ENCODE results near the gene BPIFB4. TPM values are rescaled to one million over a fixed set of nuclear protein-coding genes. Genes with fewer than 3 reads are reported as not detected.

BPIFB4 gene
- total and polyA plus RNA-seq, 9 of the 15 experiments (the other 6 are each of a cell fraction or from before 2014, with no cell fraction given), result not detected

GRCh38 chr20:33074675-33075074 lies 4.8 kb upstream of the BPIFB4 start:
- intact Hi-C loops (cut with micrococcal nuclease), result no loop called here
- WGBS (ENCODE audit: insufficient coverage, low coverage, missing lambda C conversion rate), result 0% methylated on average over 1 of the region's 2 CpGs
- Histone ChIP-seq H3K4me2 (ENCODE audit: insufficient read depth, low read length) (no peak overlapping the region), H3K9me1 (ENCODE audit: control insufficient read depth, insufficient read depth, low read length) (no peaks in the 10 kb centered on the region), H3K36me3 (ENCODE audit: control insufficient read depth, insufficient read depth, low read length) (no peaks in the 10 kb centered on the region), H3K9ac (ENCODE audit: insufficient read depth in 1 of 2, low read depth in 2 of 2, low read length in 2 of 2) (no peak overlapping the region), H3K27ac (ENCODE audit: extremely low read depth, low read depth, low read length) (no peak overlapping the region), H2AFZ (ENCODE audit: low read depth, low read length) (no peak overlapping the region), H3K4me3 (no peak overlapping the region), H4K20me1 (replicated peaks; ENCODE audit: control insufficient read depth, insufficient read depth, low read length) (no peaks in the 10 kb centered on the region), H3K9me3 (replicated peaks; ENCODE audit: control insufficient read depth, insufficient read depth, low read depth, low read length) (no peaks in the 10 kb centered on the region), H3K4me1 (replicated peaks in 1 of 2; ENCODE audit: control insufficient read depth in 2 of 2, insufficient read depth in 2 of 2, low read length in 2 of 2) (no peaks in the 10 kb centered on the region), H3K79me2 (ENCODE audit: control insufficient read depth, insufficient read depth, low read length) (no peaks in the 10 kb centered on the region), H3K27me3 (ENCODE audit: control insufficient read depth in 2 of 2, insufficient read depth in 2 of 2, low read length in 2 of 2) (peaks cover 11 to 22% of the 10 kb centered on the region in 2 experiments; a peak in 4 of 5 replicates)
- ChIA-PET POLR2A (interaction anchor here (0.6 to 1.1 kb wide), 3 partner anchors 11 to 270 kb away, joined by 3 to 5 read pairs (median 3); no protein-coding TSS in a partner anchor), CTCF (ENCODE audit: low intra/inter-chr PET ratio) (no interaction called here)
- FAIRE-seq (no peak), DNase-seq (ENCODE audit: extremely low read depth in 1 of 4, low spot score in 3 of 4) (no peak), ATAC-seq (no peak)
- in situ Hi-C loops (cut with MboI), result no loop called here
- no peak for TF ChIP-seq ZNF75A (CRISPR knock-in tag; IDR thresholded peaks at IDR 0.05)
- no peak for TF ChIP-seq NR4A1 (CRISPR knock-in tag; IDR thresholded peaks at IDR 0.05)
- no peak for TF ChIP-seq NR4A1 (tag; IDR thresholded peaks at IDR 0.05)
- TF ChIP-seq, protein P1, sequence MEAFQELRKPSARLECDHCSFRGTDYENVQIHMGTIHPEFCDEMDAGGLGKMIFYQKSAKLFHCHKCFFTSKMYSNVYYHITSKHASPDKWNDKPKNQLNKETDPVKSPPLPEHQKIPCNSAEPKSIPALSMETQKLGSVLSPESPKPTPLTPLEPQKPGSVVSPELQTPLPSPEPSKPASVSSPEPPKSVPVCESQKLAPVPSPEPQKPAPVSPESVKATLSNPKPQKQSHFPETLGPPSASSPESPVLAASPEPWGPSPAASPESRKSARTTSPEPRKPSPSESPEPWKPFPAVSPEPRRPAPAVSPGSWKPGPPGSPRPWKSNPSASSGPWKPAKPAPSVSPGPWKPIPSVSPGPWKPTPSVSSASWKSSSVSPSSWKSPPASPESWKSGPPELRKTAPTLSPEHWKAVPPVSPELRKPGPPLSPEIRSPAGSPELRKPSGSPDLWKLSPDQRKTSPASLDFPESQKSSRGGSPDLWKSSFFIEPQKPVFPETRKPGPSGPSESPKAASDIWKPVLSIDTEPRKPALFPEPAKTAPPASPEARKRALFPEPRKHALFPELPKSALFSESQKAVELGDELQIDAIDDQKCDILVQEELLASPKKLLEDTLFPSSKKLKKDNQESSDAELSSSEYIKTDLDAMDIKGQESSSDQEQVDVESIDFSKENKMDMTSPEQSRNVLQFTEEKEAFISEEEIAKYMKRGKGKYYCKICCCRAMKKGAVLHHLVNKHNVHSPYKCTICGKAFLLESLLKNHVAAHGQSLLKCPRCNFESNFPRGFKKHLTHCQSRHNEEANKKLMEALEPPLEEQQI (IDR thresholded peaks at IDR 0.05), result no peak
- TF ChIP-seq PURB (CRISPR knock-in tag; IDR thresholded peaks at IDR 0.05; ENCODE audit: low read depth), result no peak
- no TSS peak for BruUV-seq (replicated peaks)

Measured in K562 (cell line).